Cardiac septum (tissue), 1 donor: ENCODE results near the gene CHMP6. TPM values are rescaled to one million over a fixed set of nuclear protein-coding genes. Genes with fewer than 3 reads are reported as not detected.
A peak's percentile ranks its signal among the peaks of the same experiment; 100 is the strongest.

Experiments used
- DNase-seq: peaks from one replicate; pipeline ENCODE4 v3.0.0-alpha.2; 2020; ENCODE audit warnings: low spot score
- intact Hi-C: fragments of 100-400 bp; cut with DNase I; formaldehyde crosslinking; loops from one replicate; pipeline ENCODE4 v1.14.0; 2022
- total RNA-seq: library from RNA; stranded (reverse); fragmentation: NEBNext Ultra II Directional; extraction: Animal tissue kit (Norgen Biotek cat#: 25700); gene quantifications from one replicate; pipeline ENCODE4 v1.2.1, GENCODE V29; 2021
- donor health status: DM: no; HTN: no; CAD: no.

The CHMP6 gene
- total RNA-seq, 1 donor from 2014 or later, result 21.7 TPM

DNA sequence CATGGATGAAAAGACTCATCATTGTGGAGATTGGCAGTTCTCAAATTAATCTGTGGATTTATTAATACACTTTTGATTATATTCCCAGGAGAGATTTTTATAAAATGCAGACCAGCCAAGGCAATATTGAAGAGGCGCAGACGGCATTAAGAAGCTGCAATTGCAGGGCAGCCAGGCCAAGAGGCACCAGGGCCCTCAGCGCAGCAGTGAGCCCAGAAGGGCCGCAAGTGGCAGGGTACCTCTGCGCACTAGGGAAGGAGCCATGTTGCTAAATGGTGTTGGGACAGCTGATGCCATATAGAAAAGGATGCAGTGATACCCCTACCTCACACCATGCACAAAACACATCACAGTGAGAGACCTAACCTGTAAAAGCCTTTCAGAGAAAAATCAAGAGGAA is 36.6 kb upstream of the CHMP6 start:
- intact Hi-C loops, result loop anchor here (5.0 kb wide), 1 partner anchor 98 kb away; no protein-coding TSS in a partner anchor
- DNase-seq, result no peak

DNA sequence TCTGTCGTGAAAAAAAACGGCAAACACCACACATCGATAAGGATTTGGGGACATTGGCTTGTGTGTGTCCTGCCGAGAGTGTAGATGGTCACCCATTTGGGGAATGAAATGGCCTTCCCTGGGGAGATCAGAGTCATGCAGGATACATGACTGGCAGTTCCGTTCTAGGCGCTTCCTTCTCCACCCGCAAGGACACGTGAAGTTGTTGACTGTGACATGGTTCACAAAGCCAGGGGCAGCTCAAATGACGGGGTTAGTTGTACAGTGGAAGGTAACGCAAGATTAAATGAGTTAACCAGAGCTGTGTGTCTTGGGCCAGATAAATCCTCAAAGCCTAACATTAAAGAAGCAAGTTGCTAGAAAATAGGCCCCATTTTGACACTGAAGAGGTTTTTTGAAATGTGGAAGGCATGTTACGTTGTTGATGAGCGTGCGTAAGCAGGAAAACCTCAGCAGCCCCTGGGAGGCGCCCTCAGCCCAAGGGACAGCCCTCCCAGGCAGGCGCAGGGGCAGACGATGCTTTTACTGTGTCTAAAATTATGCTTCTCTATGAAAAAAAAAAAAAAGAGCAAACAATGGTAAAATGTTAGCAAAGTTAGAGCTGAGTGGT is 35.9 kb upstream of the CHMP6 start:
- DNase-seq, result no peak
- intact Hi-C loops, result loop anchor here (5.0 kb wide), 1 partner anchor 98 kb away; no protein-coding TSS in a partner anchor

DNA sequence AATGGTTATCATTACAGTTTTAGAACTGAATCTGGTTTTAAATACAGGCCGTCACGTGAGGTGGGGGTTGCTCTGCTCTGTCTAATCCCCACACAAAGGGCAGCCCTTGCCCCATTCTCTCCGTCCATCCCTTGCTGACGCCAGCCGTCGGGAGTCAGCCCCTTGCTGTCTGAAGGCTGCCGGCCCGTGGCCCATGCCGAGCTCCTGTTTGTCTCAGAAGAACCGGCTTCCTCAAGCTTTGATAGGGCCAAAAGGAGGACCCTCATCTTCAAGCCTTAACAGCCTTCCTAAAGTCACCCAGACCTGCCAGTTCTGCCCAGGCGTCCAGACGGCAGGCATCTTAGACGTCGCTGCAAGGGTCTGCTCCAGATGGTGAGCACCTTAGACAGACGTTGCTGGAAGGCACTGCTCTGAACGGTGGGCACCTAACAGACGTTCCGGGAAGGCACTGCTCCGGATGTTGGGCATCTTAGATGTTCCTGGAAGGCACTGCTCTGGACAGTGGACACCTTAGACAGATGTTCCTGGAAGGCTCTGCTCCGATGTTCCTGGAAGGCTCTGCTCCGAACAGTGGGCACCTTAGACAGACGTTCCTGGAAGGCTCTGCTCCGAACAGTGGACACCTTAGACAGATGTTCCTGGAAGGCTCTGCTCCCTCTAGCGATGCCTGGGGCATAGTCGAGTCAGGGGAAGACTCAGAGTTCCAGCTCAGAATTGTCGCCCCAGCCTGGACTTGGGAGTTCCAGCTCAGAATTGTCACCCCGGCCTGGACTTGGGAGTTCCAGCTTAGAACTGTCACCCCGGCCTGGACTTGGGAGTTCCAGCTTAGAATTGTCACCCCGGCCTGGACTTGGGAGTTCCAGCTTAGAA is 35.1 kb upstream of the CHMP6 start:
- intact Hi-C loops, result loop anchor here (5.0 kb wide), 1 partner anchor 99 kb away; no protein-coding TSS in a partner anchor
- no peak for DNase-seq

DNA sequence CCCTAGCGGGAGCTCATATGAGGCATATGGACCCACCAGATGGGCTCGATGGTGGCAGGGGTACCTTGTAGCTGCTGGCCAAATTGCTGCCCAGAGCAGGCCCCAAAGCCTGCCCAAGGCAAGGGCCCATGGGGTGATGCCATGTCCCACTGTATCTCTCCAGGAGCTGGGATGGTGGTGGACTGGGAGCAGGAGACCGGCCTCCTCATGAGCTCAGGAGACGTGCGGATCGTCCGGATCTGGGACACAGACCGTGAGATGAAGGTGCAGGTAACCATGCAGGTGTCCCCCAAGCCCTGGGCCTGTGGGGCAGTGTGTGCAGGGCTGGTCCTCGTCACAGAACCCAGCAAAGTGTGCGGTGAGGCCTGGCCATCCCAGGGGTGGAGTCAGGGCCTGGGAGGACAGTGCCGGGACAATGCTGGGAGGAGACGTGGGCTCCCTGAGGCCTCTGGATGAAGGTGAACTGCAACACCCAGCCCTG is 34.1 kb upstream of the CHMP6 start:
- intact Hi-C loops, result loop anchor here (5.0 kb wide), 1 partner anchor 100 kb away; no protein-coding TSS in a partner anchor
- DNase-seq, result no peak

DNA sequence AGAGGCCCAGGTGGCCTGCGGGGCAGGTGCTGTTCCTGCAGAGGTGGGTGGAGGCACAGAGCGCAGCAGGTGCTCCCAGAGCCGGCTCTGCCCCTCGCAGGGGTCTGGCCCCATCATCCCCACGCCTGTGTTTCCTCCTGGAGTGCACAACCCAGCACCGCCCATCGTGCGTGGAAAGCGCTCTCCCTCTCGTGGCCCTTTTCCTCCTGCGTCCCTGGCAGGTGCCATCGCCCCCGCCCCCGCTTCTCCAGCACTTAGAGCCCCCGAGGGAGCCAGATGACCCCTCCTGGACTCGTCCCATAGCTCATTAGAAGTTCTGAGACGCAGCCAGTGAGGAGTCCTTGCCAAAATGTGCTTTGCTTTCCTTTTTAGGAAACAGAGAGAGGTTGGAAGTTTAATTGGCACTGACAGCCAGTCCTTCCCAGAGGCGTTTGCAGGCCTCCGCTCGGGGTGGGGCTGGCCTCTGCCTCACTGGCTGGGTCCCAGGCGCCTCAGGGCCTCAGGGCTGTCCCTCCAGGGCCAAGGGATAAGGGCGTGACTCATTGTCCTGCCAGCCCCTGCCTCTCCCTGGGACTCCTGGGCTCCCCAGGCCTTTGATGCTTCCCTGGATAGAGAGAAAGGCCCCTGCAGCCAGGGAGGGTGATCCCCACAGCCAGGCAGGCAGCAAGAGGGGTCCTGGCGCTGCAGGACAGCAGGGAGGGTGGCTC is 32.2 kb upstream of the CHMP6 start:
- DNase-seq, result peak; percentile 92
- intact Hi-C loops, result loop anchor here (5.0 kb wide), 2 partner anchors 87 to 102 kb away; no protein-coding TSS in a partner anchor

DNA sequence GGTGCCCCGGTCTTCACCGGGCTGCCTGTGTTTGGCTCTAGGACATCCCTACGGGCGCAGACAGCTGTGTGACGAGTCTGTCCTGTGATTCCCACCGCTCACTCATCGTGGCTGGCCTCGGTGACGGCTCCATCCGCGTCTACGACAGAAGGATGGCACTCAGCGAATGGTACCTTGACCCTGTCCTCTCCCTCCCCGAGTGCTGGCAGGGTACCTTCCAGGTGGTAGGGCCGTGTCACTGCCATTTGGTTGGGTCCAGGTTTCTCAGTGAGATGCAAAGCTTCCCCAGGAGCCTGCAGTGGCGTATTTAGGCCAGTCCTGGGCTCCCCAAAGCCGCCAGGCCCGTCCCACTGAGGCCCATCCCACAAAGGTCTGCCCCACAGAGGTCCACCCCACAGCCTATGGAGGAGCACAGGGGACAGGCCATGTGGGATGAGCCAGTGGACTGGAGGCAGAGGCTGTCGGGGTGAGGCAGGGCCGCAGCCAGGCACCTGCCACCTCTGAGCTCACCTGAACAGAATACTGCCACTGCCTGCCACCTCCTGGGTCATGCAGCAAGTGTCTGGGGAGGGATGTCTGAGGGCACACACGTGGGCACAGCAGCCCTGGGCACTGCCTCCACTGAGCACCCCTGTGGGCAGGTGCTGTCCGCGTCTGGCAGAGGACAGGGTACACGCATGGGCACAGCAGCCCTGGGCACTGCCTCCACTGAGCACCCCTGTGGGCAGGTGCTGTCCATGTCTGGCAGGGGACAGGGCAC is 31.4 kb upstream of the CHMP6 start:
- intact Hi-C loops, result loop anchor here (5.0 kb wide), 1 partner anchor 88 kb away; no protein-coding TSS in a partner anchor
- no peak for DNase-seq

DNA sequence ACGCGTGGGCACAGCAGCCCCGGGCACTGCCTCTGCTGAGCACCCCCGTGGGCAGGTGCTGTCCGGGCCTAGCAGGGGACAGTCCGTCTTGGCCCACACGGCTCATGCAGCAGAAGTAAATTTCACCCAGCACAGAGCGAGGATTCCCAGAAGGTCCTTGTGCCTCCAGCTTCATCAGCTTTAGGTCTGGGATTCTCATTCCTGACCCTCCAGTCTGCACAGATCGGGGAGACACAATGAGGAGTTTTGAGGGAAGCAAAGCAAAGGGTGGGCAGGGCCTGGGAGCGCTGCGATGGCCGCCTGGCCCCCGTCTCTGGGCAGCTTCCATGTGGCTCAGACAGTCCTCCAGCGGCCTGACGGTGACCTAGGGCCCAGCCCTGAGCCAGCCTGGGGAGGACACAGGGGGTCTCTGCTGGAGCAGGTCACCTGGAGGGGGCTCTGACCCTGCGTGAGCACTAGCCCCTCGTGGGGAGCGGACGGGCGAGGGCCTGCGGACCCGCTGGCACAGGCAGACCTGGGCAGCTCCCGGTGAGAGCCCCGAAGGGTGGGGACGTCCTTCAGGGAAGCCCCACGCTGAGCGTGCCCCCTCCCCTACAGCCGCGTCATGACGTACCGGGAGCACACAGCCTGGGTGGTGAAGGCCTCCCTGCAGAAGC is 30.7 kb upstream of the CHMP6 start:
- intact Hi-C loops, result loop anchor here (5.0 kb wide), 1 partner anchor 89 kb away; no protein-coding TSS in a partner anchor
- no peak for DNase-seq

DNA sequence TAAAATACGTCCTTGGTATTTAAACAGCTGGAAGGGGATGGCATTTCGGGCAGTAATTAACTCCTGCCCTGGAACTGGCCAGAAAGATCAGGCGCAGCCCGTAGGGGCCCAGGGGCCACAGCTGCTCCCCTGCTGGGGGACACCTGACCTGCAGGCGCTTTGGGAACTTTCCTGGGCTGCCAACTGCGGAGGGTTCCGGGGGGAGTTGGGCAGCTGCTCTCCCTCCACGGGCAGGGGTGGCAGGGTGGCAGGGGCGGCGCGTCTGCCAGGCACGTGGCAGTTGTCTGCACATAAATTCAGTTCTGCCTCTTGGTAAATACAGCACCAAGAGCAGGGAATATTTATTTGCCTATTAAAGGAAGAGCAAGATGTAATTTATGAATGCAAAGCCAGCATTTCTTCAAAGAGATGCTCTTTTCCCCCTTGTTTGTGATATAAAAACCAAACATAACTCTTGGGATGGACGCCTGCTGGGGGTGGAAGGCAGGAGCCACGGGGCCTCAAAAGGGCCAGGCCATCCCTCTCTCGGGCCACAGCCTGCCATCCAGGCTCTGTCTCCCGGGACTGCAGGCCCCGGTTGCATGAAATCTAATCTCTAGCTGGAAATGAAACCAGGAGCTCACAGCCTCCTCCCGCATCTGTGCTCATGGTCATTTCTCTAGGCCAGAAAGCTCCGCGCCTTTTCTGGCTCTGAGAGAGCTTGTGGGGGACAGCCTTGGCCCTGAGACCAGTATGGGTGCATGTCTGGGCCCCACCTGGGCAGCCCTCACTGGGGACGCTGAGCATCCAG is 29.9 kb upstream of the CHMP6 start:
- no peak for DNase-seq
- intact Hi-C loops, result loop anchor here (5.0 kb wide), 1 partner anchor 89 kb away; no protein-coding TSS in a partner anchor

DNA sequence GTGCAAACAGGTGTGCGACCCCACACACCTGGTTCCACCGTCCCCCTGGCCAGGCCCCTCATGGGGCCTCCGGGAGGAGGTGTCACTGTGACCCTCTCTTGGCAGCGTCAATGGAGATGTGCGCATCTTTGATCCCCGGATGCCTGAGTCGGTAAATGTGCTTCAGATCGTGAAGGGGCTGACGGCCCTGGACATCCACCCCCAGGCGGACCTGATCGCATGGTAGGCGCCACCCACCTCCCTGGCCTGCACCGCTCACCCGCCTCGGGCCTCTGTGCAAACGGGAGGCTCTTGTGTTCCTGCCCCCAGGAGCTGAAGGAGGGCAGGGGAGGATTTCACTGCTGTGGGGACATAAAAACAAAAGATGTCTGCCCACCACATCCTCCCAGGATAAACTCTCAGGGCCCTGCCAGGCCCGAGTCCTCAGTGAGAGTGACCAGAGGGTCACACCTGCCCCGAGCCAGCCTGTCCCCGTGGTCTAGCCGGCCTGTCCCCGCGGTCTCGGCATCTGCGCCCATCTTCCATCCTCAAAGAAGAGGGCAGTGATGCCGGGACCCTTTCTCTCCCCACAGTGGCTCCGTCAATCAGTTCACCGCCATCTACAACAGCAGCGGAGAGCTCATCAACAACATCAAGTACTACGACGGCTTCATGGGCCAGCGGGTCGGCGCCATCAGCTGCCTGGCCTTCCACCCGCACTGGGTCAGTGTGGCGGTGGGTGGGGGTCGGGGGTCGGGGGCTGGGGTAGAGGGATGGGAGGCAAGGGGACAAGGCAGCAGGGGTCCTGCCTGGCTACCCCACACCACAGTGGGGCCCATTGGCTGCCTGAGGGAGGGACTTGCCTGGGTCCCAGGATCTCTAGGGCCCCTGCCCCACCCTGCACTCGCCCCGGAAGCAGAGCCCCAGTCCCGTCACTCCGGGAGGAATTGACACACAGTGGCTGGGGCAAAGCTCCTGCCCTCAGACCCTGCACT is 29.0 kb upstream of the CHMP6 start:
- intact Hi-C loops, result loop anchor here (5.0 kb wide), 1 partner anchor 90 kb away; no protein-coding TSS in a partner anchor
- DNase-seq, result no peak

DNA sequence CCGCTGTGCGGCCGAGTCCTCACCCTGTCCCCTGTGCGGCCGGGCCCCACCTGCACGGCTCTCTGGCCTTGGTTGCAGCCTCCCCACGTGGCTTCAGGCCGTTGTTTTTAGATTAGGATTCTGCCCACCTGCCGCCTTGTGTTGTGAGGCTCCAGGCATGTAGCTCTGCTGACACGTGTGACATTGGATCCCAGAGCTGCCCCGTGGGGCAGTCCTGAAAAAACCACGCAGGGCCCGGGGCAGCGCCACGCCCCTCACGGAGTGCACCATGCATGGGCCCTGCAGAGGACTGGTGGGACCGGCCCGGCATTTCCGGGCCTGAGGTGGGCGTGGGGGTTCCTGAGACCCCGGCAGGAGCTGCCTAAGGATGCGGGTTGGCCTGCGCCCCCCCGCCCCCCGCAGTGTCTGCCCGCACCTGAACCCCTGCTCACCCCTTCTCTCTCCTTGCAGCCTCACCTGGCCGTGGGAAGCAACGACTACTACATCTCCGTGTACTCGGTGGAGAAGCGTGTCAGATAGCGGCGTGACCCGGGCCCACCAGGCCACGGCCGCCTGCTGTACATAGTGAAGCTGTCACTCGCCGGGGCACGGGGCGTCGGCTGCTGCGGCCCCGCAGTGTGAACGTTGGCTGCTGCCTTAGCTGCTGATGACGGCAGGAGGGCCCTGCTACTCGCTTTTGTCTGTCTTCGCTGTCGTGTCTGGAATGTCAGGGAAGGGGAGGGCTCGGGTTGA is 27.7 kb upstream of the CHMP6 start:
- intact Hi-C loops, result loop anchor here (5.0 kb wide), 1 partner anchor 92 kb away; no protein-coding TSS in a partner anchor
- no peak for DNase-seq

DNA sequence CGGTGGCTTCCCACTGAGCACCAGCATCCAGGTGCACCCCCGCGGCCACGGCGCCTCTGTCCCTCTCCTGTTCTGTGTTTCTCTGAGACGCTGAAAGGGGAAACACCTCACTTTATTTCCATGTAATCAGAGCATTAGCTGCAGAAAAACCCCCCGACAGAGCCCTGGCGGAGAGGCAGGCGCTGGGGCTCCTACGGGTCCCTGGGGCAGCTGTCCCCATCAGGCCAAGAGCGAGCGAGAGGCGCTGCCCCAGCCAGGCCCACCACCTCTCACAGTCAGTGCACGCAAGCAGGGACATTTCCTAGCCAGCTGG is 27.1 kb upstream of the CHMP6 start:
- intact Hi-C loops, result loop anchor here (5.0 kb wide), 1 partner anchor 92 kb away; no protein-coding TSS in a partner anchor
- no peak for DNase-seq

DNA sequence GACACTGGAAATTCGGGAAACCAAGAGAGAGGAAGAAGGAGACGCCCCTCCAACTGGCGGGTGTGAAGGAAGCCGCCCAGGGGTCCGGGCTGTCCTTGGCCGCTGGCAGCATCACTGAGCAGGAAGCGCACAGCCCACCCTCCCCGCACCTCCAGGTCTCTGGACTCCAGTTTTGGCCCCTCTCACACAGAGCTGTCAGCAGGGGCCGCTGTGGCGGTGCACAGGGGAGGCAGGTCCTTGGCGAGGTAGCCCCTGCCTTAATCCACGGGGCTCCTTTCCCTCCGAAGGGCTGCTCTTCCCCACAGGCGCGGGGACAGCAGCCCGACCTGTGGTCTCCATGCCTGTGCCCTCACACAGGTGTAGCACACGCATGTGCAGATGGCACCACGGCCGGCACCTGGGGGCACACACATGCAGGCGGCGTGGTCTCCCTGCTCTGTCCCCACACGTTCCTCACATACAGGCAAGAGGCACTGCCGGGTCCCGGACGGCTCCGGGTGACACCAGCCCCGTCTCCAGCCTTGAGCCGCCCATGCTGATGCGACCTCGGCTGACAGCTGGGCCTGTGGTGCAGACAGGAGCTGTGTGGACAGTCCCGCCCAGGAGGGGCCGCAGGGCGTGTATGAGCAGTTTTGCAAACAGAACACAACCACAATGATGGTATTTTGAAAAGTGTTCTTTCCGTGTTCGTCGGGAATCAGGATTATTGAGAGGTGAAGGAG is 26.6 kb upstream of the CHMP6 start:
- intact Hi-C loops, result loop anchor here (5.0 kb wide), 2 partner anchors 93 to 103 kb away; no protein-coding TSS in a partner anchor
- no peak for DNase-seq

DNA sequence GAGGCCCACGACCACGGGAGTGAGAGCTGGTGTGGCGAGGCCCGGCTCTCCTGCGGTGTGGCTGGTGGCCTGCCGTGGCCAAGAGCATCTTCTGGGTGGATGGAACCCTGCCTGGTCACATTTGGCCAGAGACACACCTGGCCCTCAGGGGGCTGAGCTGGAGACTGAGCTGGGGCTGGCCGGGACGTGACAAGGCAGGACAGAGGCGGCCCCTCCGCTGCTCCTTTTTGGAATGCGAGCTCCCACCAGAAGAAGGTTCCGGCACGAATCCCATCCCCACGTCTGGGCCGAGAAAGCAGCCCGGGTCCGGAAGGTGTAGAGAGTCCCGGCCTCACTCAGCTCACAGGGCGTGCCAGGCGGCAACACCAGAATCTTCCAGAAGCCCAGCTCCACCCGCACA is 26.0 kb upstream of the CHMP6 start:
- intact Hi-C loops, result loop anchor here (5.0 kb wide), 1 partner anchor 103 kb away; no protein-coding TSS in a partner anchor

DNA sequence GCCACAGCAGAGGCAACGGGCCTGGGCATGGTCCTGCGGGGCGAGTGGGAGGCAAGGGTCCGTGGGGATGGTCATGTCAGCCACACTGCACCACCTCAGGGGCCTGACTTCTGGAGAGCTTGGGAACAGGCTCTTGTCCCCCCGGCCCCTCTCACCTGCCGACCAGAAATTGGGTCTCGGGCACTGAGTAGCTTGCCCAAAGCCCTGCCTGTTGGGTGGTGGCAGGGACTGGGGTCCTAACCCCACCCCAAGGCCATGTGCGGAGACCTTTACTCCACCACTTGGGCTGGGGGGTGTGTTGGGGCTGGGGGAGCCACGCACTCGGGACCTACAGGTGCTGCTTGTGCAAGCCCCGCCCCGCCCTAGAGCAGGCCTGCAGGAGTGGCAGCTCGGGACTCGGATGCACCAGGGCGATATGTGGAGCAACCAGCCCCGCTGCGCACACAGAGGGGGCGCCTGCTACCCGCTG is 24.2 kb upstream of the CHMP6 start:
- intact Hi-C loops, result loop anchor here (5.0 kb wide), 1 partner anchor 105 kb away; no protein-coding TSS in a partner anchor
- no peak for DNase-seq

More for the DNA sequence above, 26.0 kb upstream of the CHMP6 start:
- no peak for DNase-seq

DNA sequence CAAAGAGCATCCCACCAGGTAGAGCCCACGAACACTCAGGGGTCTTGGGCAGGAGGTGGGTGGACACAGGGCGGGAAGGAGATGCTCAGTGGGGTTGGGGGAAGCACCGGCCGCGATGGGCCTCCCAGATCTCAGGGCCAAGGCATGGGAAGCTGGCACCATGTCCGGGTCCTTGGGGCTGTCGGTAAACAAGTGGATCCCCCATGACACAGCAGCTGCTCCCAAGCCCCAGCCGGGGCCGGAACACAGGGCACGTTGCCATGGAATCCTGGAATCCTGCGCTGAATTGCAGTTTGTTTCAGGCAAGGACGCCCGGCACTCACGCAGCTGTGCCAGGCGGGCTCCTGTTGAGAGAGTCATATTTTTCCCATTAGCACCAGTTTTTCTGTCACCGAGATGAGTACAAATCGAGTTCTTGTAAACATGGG is 23.0 kb upstream of the CHMP6 start:
- intact Hi-C loops, result loop anchor here (5.0 kb wide), 1 partner anchor 106 kb away; no protein-coding TSS in a partner anchor
- DNase-seq, result no peak
